HepG2 (cell line): Measurements from ENCODE around the gene DSCAML1. TPM values are rescaled to one million over a fixed set of nuclear protein-coding genes. Genes with fewer than 3 reads are reported as not detected.

Source experiments
- ATAC-seq: fragments of 200-7000 bp; cut with Tn5 transposase; 3 replicates; pipeline ENCODE4 v1.9.1; 2020; ENCODE audit warnings: mild to moderate bottlenecking, moderate library complexity
- BruUV-seq: library from RNA; stranded (reverse); fragments of 400-500 nt; replicated peaks from 2 replicates; lab custom pipeline; 2021; lab: Mats Ljungman, UMichigan
- CTCF ChIA-PET: fragments of 300-600 bp; formaldehyde crosslinking; extraction: SDS; loops from one replicate; lab custom pipeline; 2021; ENCODE audit warnings: low total read pairs, inconsistent platforms, low intra/inter-chr PET ratio; lab: Yijun Ruan, JAX
- POLR2A ChIA-PET: fragments of 350-600 bp; sonication (Branson Sonifier 250); formaldehyde crosslinking; loops from one replicate; lab custom pipeline; 2020; ENCODE audit warnings: antibody characterized with exemption, inconsistent platforms; lab: Yijun Ruan, JAX
- DNase-seq: peaks from one replicate; pipeline ENCODE4 v3.0.0-alpha.2; 2015; ENCODE audit warnings: low spot score
- FAIRE-seq: peaks from 3 replicates; lab custom pipeline; 2011; peaks lifted over from hg19 to GRCh38; lab: Jason Lieb, UNC
- H2AFZ ChIP-seq: one replicate; pipeline ENCODE4 v1.6.1; 2011; ENCODE audit warnings: low read length, inconsistent platforms
- H3K27ac ChIP-seq: fragments of 300-600 bp; 3 replicates; pipeline ENCODE4 v1.8.0; 2011; ENCODE audit warnings: mixed run types, mild to moderate bottlenecking, mixed read lengths, low read length, inconsistent platforms; ENCODE audit not compliant: insufficient read depth; ENCODE audit errors: extremely low read length
- H3K27me3 ChIP-seq, 2 experiments: fragments of 200-600 bp in 1 of 2; 2 replicates in 1 of 2; 3 replicates in 1 of 2; pipeline versions ENCODE4 v1.6.0 to v1.8.0; 2011; ENCODE audit warnings: low read length in 2 of 2, mild to moderate bottlenecking in 2 of 2, moderate library complexity in 2 of 2, inconsistent platforms in 1 of 2; ENCODE audit not compliant: insufficient read depth in 2 of 2, control insufficient read depth in 1 of 2
- H3K36me3 ChIP-seq, 2 experiments: fragments of 200-600 bp in 1 of 2; replicated peaks in 1 of 2; 2 replicates in 1 of 2; 3 replicates in 1 of 2; pipeline versions ENCODE4 v1.5.1 to v1.8.0; 2011; ENCODE audit warnings: low read length in 2 of 2, inconsistent platforms in 1 of 2; ENCODE audit not compliant: insufficient read depth in 2 of 2, control insufficient read depth in 1 of 2
- H3K4me1 ChIP-seq: 2 replicates; pipeline ENCODE4 v1.5.1; 2012; ENCODE audit warnings: low read length, inconsistent platforms; ENCODE audit not compliant: insufficient read depth
- H3K4me2 ChIP-seq: 2 replicates; pipeline ENCODE4 v1.6.0; 2011; ENCODE audit warnings: low read depth, low read length, inconsistent platforms
- H3K4me3 ChIP-seq, 3 experiments: fragments of 200-600 bp in 1 of 3; sonication (generic), shearing (Covaris generic) in 1 of 3; replicated peaks in 1 of 3; 2 replicates each; pipeline ENCODE4 v1.5.1; 2011 to 2016; ENCODE audit warnings: low read length in 3 of 3, inconsistent platforms in 2 of 3, low read depth in 2 of 3, mild to moderate bottlenecking in 2 of 3, control low read depth in 1 of 3, mixed read lengths in 1 of 3; ENCODE audit not compliant: insufficient read depth in 1 of 3
- H3K79me2 ChIP-seq: one replicate; pipeline ENCODE4 v1.6.1; 2011; ENCODE audit warnings: low read length, inconsistent platforms; ENCODE audit not compliant: insufficient read depth
- H3K9ac ChIP-seq: 2 replicates; pipeline ENCODE4 v1.6.0; 2011; ENCODE audit warnings: mild to moderate bottlenecking, low read depth, low read length, inconsistent platforms; ENCODE audit not compliant: insufficient read depth
- H3K9me3 ChIP-seq: 2 replicates; pipeline ENCODE4 v1.5.1; 2012; ENCODE audit warnings: mild to moderate bottlenecking, low read length
- H4K20me1 ChIP-seq: 2 replicates; pipeline ENCODE4 v1.6.0; 2011; ENCODE audit warnings: inconsistent platforms, mild to moderate bottlenecking, low read length, moderate library complexity; ENCODE audit not compliant: insufficient read depth
- CEBPZ ChIP-seq: IDR thresholded peaks from 2 replicates; pipeline ENCODE4 v1.6.1; 2012; ENCODE audit warnings: low read length, improper control_type of control experiment
- ELF1 ChIP-seq: sonication (generic); formaldehyde crosslinking; IDR thresholded peaks from 2 replicates; pipeline ENCODE4 v1.4.0; 2020; ENCODE audit warnings: missing genetic modification reagents
- FOXJ3 ChIP-seq: sonication (generic); formaldehyde crosslinking; IDR thresholded peaks from 2 replicates; pipeline ENCODE4 v1.4.0; 2020; ENCODE audit warnings: missing genetic modification reagents, mild to moderate bottlenecking, borderline replicate concordance
- GRHL1 ChIP-seq: sonication (generic); formaldehyde crosslinking; conservative IDR thresholded peaks from 2 replicates; pipeline ENCODE4 v1.8.0; 2022; ENCODE audit warnings: missing genetic modification reagents
- HNRNPLL ChIP-seq: fragments of 200-400 bp; formaldehyde crosslinking; IDR thresholded peaks from 2 replicates; pipeline ENCODE4 v1.6.1; 2017; ENCODE audit warnings: mild to moderate bottlenecking, low read depth, low read length; ENCODE audit not compliant: poor library complexity, severe bottlenecking
- MEIS1 ChIP-seq: sonication (generic); formaldehyde crosslinking; IDR thresholded peaks from 2 replicates; pipeline ENCODE4 v1.9.0; 2021; ENCODE audit warnings: mild to moderate bottlenecking, missing genetic modification reagents, moderate library complexity, borderline replicate concordance
- NR2F2 ChIP-seq: IDR thresholded peaks from 2 replicates; pipeline ENCODE4 v1.6.1; 2012; ENCODE audit warnings: low read depth, inconsistent platforms, borderline replicate concordance
- REXO4 ChIP-seq: sonication (generic); formaldehyde crosslinking; IDR thresholded peaks from 2 replicates; pipeline ENCODE4 v1.8.0; 2022; ENCODE audit warnings: missing genetic modification reagents, mild to moderate bottlenecking, borderline replicate concordance
- SMARCE1 ChIP-seq: fragments of 450-650 bp; IDR thresholded peaks from 2 replicates; pipeline ENCODE4 v1.6.1; 2017; ENCODE audit warnings: borderline replicate concordance
- SSRP1 ChIP-seq: IDR thresholded peaks from 2 replicates; pipeline ENCODE4 v1.6.1; 2016; ENCODE audit warnings: control low read depth
- THAP11 ChIP-seq: IDR thresholded peaks from 2 replicates; pipeline ENCODE4 v1.6.1; 2016; ENCODE audit warnings: missing biosample characterization, missing genetic modification reagents
- ZNF572 ChIP-seq: sonication (generic); formaldehyde crosslinking; IDR thresholded peaks from 2 replicates; pipeline ENCODE4 v1.5.1; 2020; ENCODE audit warnings: mild to moderate bottlenecking, missing genetic modification reagents
- WGBS: methylation state at CpG from one replicate; pipeline ENCODE4 v1.1.6; 2017; ENCODE audit warnings: low lambda C conversion rate; 5-methylcytosine and 5-hydroxymethylcytosine counted together
- in situ Hi-C: cut with HindIII; loops from 2 replicates; pipeline ENCODE4 v1.10.0; 2017; ENCODE audit warnings: low pct_unique_long_range_greater_than_20kb; ENCODE audit not compliant: extremely low pct_ligation_motif_present
- intact Hi-C: fragments of 100-400 bp; cut with micrococcal nuclease; formaldehyde crosslinking; loops from one replicate; pipeline ENCODE4 v1.10.0; 2022; ENCODE audit not compliant: unreplicated experiment
- polyA plus RNA-seq, 8 experiments: library from polyadenylated mRNA; depleted of rRNA in 3 of 8; stranded (reverse) in 7 of 8; unstranded in 1 of 8; fragments of >200 nt; fragmentation: Illumina TruSeq in 4 of 8; extraction: Trizol in 4 of 8; gene quantifications; 2 replicates each; pipeline versions ENCODE4 v1.2.1 to v1.2.3, GENCODE V29; 2011 to 2016; ENCODE audit warnings: low read depth in 4 of 8, missing spikeins in 1 of 8, mixed read lengths in 1 of 8; ENCODE audit not compliant: insufficient read depth in 1 of 8
- total RNA-seq, 5 experiments: library from RNA; depleted of rRNA; stranded (reverse); fragments of >200 nt; fragmentation: Illumina TruSeq; extraction: Trizol; gene quantifications; 2 replicates each; pipeline ENCODE4 v1.2.3, GENCODE V29; 2016; ENCODE audit warnings: low read depth in 1 of 5
- TF ChIP-seq, protein P1 (sequence below): sonication (generic); formaldehyde crosslinking; IDR thresholded peaks from 2 replicates; pipeline ENCODE4 v1.4.0; 2020; ENCODE audit warnings: mild to moderate bottlenecking, missing genetic modification reagents
- TF ChIP-seq, protein P2 (sequence below): IDR thresholded peaks from 2 replicates; pipeline ENCODE4 v1.6.1; 2016; ENCODE audit warnings: mild to moderate bottlenecking

DSCAML1 gene
- total and polyA plus RNA-seq, 2 of the 13 experiments (the other 11 are each of a cell fraction or from before 2014, with no cell fraction given), result 0.29 to 0.40 TPM

DNA sequence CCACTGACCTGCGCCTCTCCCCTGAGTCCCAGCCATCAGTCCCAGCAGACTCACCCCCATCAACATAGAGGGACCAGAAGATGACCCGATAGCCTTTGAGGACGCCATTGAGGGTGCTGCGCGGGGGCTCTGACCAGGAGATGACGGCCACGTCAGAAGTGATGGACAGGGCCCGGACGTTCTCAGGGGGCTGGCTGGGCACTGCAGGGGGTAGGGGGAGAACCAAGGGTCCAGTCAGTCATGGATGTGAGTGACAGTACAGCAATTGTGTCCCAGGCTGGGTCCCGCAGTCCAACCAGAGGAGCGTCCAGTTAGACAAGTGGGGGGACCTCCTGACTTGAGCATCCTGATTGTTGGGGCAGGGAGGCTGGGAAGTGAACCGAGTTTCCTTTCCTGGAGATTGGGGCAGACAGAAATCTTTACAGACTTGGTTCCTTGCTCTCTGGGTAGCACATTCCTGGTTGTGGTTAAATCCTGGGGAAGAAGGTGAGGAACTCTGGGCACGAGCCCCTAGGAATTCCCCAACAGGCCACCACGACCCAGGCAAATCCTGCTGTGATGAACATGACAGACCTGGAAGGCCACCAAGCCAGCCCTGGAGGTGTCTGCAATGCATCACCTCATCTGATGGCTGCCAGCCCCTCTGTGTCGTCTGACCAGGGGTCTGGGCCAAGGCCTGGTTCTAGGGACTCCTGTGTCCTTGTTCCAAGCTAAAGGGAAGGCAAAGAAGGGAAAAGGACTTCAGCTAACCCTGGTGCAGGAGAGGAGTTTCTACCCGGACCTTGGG lies 335.4 kb downstream of the DSCAML1 start:
- no peak overlapping the region for H3K9ac ChIP-seq
- peaks cover 5 to 28% of the 10 kb centered on the region in 2 experiments; a peak in 4 of 5 replicates for H3K27me3 ChIP-seq
- H3K9me3 ChIP-seq, result no peaks in the 10 kb centered on the region
- no TSS peak for BruUV-seq
- ChIA-PET CTCF (no interaction called here), POLR2A (no interaction called here)
- no peaks in the 10 kb centered on the region for H3K36me3 ChIP-seq
- no peak for TF ChIP-seq HNRNPLL
- TF ChIP-seq GRHL1 (CRISPR knock-in tag), result no peak
- TF ChIP-seq, protein P1, sequence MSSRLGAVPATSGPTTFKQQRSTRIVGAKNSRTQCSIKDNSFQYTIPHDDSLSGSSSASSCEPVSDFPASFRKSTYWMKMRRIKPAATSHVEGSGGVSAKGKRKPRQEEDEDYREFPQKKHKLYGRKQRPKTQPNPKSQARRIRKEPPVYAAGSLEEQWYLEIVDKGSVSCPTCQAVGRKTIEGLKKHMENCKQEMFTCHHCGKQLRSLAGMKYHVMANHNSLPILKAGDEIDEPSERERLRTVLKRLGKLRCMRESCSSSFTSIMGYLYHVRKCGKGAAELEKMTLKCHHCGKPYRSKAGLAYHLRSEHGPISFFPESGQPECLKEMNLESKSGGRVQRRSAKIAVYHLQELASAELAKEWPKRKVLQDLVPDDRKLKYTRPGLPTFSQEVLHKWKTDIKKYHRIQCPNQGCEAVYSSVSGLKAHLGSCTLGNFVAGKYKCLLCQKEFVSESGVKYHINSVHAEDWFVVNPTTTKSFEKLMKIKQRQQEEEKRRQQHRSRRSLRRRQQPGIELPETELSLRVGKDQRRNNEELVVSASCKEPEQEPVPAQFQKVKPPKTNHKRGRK (CRISPR knock-in tag), result no peak
- TF ChIP-seq SSRP1 (CRISPR knock-in tag), result no peak
- no peak for TF ChIP-seq NR2F2
- no peak for TF ChIP-seq ZNF572 (CRISPR knock-in tag)
- no peak for TF ChIP-seq REXO4 (CRISPR knock-in tag)
- TF ChIP-seq, protein P2, sequence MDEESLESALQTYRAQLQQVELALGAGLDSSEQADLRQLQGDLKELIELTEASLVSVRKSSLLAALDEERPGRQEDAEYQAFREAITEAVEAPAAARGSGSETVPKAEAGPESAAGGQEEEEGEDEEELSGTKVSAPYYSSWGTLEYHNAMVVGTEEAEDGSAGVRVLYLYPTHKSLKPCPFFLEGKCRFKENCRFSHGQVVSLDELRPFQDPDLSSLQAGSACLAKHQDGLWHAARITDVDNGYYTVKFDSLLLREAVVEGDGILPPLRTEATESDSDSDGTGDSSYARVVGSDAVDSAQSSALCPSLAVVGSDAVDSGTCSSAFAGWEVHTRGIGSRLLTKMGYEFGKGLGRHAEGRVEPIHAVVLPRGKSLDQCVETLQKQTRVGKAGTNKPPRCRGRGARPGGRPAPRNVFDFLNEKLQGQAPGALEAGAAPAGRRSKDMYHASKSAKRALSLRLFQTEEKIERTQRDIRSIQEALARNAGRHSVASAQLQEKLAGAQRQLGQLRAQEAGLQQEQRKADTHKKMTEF, result no peak
- no peak for TF ChIP-seq MEIS1 (CRISPR knock-in tag)
- no peak for TF ChIP-seq CEBPZ
- TF ChIP-seq SMARCE1, result no peak
- TF ChIP-seq FOXJ3 (CRISPR knock-in tag), result no peak
- no peak for TF ChIP-seq ELF1 (CRISPR knock-in tag)
- TF ChIP-seq THAP11 (CRISPR knock-in tag), result no peak
- H3K4me2 ChIP-seq, result no peak overlapping the region
- in situ Hi-C loops, result no loop called here
- no peaks in the 10 kb centered on the region for H4K20me1 ChIP-seq
- H3K4me3 ChIP-seq, result no peak overlapping the region
- 51% methylated on average over 10 of the region's 16 CpGs for WGBS
- H2AFZ ChIP-seq, result no peak overlapping the region
- intact Hi-C loops, result no loop called here
- no peak for FAIRE-seq
- no peak for ATAC-seq
- DNase-seq, result no peak
- H3K79me2 ChIP-seq, result no peaks in the 10 kb centered on the region
- no peaks in the 10 kb centered on the region for H3K4me1 ChIP-seq
- no peak overlapping the region for H3K27ac ChIP-seq
